ENCODE data around the gene CCDC167. TPM values are rescaled to one million over a fixed set of nuclear protein-coding genes. Genes with fewer than 3 reads are reported as not detected.

The CCDC167 gene
- total and polyA plus RNA-seq, 2 donors (not counting 1 experiment from before 2014, with no cell fraction given), result 11.1 to 60.1 TPM

- H3K79me2 ChIP-seq (ENCODE audit: control insufficient read depth, insufficient read depth, low read length), result no peaks in the 10 kb centered on the region
- ChIA-PET CTCF (interaction anchor here (0.5 to 3.9 kb wide), 7 partner anchors 82 to 1012 kb away, joined by 3 to 47 read pairs (median 3); no protein-coding TSS in a partner anchor), POLR2A (no interaction called here)
- intact Hi-C loops (cut with micrococcal nuclease), result loop anchor here (5.0 kb wide), 1 partner anchor 1010 kb away; no protein-coding TSS in a partner anchor
- Mint-ChIP-seq H3K4me3 (no peak overlapping the region), H3K9me3 (ENCODE audit: insufficient read depth) (no peaks in the 10 kb centered on the region), H3K4me1 (peaks cover 1% of the 10 kb centered on the region), H3K27me3 (no peaks in the 10 kb centered on the region), H3K27ac (no peak overlapping the region)
- no peaks in the 10 kb centered on the region for H3K27me3 ChIP-seq (replicated peaks in 1 of 4; ENCODE audit: control extremely low read depth in 1 of 4, control insufficient read depth in 3 of 4, insufficient read depth in 4 of 4, low read length in 3 of 4)
- ATAC-seq (ENCODE audit: low read depth), result no peak
- no peak overlapping the region for H3K27ac ChIP-seq (ENCODE audit: low read length in 2 of 2)
- H3K4me3 ChIP-seq (ENCODE audit: control extremely low read depth in 1 of 5, extremely low read depth in 1 of 5, insufficient read depth in 1 of 5, low read depth in 2 of 5, low read length in 4 of 5), result no peak overlapping the region
- 90% methylated on average over 12 of the region's 15 CpGs for WGBS (ENCODE audit: insufficient coverage)
- H3K9me3 ChIP-seq (ENCODE audit: control extremely low read depth in 1 of 3, control insufficient read depth in 2 of 3, insufficient read depth in 1 of 3, low read length in 2 of 3), result no peaks in the 10 kb centered on the region
- no peak for DNase-seq
- peaks cover 0 to 68% of the 10 kb centered on the region in 2 experiments for H3K36me3 ChIP-seq (replicated peaks in 1 of 2; ENCODE audit: control extremely low read depth in 1 of 2, control insufficient read depth in 1 of 2, extremely low read depth in 1 of 2, insufficient read depth in 2 of 2, low read length in 1 of 2)
- peaks cover 0 to 8% of the 10 kb centered on the region in 2 donors for H3K4me1 ChIP-seq (ENCODE audit: control insufficient read depth in 2 of 2, insufficient read depth in 2 of 2, low read length in 2 of 2)
- no peak overlapping the region for H3K9ac ChIP-seq (ENCODE audit: low read length)
- no peak overlapping the region for H3K4me2 ChIP-seq (replicated peaks; ENCODE audit: low read depth, low read length, poor library complexity, severe bottlenecking)
- H2AFZ ChIP-seq (ENCODE audit: insufficient read depth, low read depth, low read length, poor library complexity, severe bottlenecking), result no peak overlapping the region
- TF ChIP-seq, protein P1, sequence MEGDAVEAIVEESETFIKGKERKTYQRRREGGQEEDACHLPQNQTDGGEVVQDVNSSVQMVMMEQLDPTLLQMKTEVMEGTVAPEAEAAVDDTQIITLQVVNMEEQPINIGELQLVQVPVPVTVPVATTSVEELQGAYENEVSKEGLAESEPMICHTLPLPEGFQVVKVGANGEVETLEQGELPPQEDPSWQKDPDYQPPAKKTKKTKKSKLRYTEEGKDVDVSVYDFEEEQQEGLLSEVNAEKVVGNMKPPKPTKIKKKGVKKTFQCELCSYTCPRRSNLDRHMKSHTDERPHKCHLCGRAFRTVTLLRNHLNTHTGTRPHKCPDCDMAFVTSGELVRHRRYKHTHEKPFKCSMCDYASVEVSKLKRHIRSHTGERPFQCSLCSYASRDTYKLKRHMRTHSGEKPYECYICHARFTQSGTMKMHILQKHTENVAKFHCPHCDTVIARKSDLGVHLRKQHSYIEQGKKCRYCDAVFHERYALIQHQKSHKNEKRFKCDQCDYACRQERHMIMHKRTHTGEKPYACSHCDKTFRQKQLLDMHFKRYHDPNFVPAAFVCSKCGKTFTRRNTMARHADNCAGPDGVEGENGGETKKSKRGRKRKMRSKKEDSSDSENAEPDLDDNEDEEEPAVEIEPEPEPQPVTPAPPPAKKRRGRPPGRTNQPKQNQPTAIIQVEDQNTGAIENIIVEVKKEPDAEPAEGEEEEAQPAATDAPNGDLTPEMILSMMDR (IDR thresholded peaks at IDR 0.05), result no peak
- no peak for TF ChIP-seq EZH2 (IDR thresholded peaks at IDR 0.05; ENCODE audit: borderline replicate concordance, insufficient read depth, low read depth, low read length, poor library complexity, severe bottlenecking)
- peaks cover 5% of the 10 kb centered on the region for H4K20me1 ChIP-seq (ENCODE audit: control insufficient read depth, insufficient read depth, low read length, poor library complexity, severe bottlenecking)
Measured at GRCh38 chr6:37481711-37482605, 17.7 kb downstream of the CCDC167 start.

Measured in B cell (primary cell).